ENCODE data around the gene FDX2.

DNA sequence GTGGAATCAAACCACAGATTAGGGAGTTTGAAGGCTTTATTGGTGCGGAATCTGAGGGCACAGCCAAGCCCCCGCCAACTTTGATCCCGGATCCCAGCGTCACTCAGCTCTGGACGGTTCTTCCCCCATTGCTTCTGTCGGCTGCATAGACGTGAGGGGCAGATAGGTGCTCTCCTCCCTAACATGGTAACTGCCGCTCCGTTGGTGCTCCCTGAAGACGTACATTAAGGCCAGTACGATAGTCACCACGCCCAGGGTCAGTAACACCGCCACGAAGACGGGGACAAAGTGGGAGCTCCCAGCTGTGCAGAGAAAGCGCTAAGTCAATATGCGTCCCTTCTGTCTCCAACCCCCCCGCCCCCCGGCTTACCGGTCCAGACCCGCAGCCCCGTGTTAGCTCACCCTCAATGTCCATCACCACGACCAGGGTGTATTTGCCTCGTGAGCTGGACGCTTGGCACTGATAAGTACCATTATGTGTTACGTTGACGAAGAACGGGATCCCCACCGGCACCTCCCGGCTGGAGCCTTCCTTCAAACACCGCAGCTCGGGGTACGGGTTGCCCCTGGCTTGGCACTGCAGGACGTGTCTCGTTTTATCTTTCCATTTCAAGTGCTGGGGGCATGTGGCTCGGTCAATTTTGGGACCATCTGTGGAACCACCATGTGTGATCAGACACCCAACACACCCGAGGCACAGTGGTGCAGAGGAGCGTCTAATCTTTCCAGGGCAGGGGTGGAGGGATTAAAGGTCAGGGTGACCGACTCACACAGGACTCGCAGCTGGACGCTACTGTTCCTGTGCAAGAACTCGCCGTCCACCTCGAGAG, 18.2 kb upstream of the FDX2 start:
- TF ChIP-seq, protein P1, sequence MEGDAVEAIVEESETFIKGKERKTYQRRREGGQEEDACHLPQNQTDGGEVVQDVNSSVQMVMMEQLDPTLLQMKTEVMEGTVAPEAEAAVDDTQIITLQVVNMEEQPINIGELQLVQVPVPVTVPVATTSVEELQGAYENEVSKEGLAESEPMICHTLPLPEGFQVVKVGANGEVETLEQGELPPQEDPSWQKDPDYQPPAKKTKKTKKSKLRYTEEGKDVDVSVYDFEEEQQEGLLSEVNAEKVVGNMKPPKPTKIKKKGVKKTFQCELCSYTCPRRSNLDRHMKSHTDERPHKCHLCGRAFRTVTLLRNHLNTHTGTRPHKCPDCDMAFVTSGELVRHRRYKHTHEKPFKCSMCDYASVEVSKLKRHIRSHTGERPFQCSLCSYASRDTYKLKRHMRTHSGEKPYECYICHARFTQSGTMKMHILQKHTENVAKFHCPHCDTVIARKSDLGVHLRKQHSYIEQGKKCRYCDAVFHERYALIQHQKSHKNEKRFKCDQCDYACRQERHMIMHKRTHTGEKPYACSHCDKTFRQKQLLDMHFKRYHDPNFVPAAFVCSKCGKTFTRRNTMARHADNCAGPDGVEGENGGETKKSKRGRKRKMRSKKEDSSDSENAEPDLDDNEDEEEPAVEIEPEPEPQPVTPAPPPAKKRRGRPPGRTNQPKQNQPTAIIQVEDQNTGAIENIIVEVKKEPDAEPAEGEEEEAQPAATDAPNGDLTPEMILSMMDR (IDR thresholded peaks at IDR 0.05; ENCODE audit: extremely low read depth in 1 of 2, insufficient read depth in 1 of 2, low read depth in 1 of 2, low read length in 2 of 2), result no peak
- no peak for TF ChIP-seq JUN (IDR thresholded peaks at IDR 0.05; ENCODE audit: borderline replicate concordance, insufficient read depth, insufficient read length, low read depth)
- no peak for TF ChIP-seq MYC (IDR thresholded peaks at IDR 0.05; ENCODE audit: low read depth, low read length)
- no peak for TF ChIP-seq EZH2 (IDR thresholded peaks at IDR 0.05; ENCODE audit: borderline replicate concordance, low read depth, low read length, severe bottlenecking)
- TF ChIP-seq POLR2A (IDR thresholded peaks at IDR 0.05; ENCODE audit: low read depth, low read length), result no peak
- TF ChIP-seq, protein P2, sequence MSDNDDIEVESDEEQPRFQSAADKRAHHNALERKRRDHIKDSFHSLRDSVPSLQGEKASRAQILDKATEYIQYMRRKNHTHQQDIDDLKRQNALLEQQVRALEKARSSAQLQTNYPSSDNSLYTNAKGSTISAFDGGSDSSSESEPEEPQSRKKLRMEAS (IDR thresholded peaks at IDR 0.05; ENCODE audit: insufficient read depth, insufficient read length), result no peak
- no peak for TF ChIP-seq POLR2AphosphoS5 (IDR thresholded peaks at IDR 0.05; ENCODE audit: insufficient read depth, low read depth, low read length)
- TF ChIP-seq GATA2 (IDR thresholded peaks at IDR 0.05; ENCODE audit: insufficient read depth, insufficient read length, low read depth, low read length), result no peak
